Calu3 (cell line): ENCODE results near the gene RASGRP2. TPM values are rescaled to one million over a fixed set of nuclear protein-coding genes. Genes with fewer than 3 reads are reported as not detected.

ENCODE experiments used
- BruUV-seq: library from RNA; stranded (reverse); fragments of 400-500 nt; replicated peaks from 2 replicates; lab custom pipeline; 2021; lab: Mats Ljungman, UMichigan
- CTCF ChIA-PET: fragments of 300-600 bp; sonication (Branson Sonifier 250); formaldehyde crosslinking; loops from one replicate; lab custom pipeline; 2022; ENCODE audit warnings: antibody characterized with exemption; lab: Charles Lee
- DNase-seq: peaks from one replicate; pipeline ENCODE4 v3.0.0; 2022
- H3K27ac Mint-ChIP-seq: one replicate; pipeline ENCODE4 v1.8.0; 2022; ENCODE audit warnings: mixed read lengths; ENCODE audit not compliant: unreplicated experiment
- H3K27me3 Mint-ChIP-seq: one replicate; pipeline ENCODE4 v1.8.0; 2022; ENCODE audit warnings: mixed read lengths; ENCODE audit not compliant: unreplicated experiment
- H3K36me3 Mint-ChIP-seq: one replicate; pipeline ENCODE4 v1.8.0; 2022; ENCODE audit warnings: mild to moderate bottlenecking, moderate library complexity, mixed read lengths; ENCODE audit not compliant: insufficient read depth, unreplicated experiment
- H3K4me1 Mint-ChIP-seq: one replicate; pipeline ENCODE4 v1.8.0; 2022; ENCODE audit warnings: mild to moderate bottlenecking, low read depth, mixed read lengths; ENCODE audit not compliant: unreplicated experiment
- H3K4me3 Mint-ChIP-seq: one replicate; pipeline ENCODE4 v1.8.0; 2022; ENCODE audit warnings: mild to moderate bottlenecking, low read depth, moderate library complexity, mixed read lengths; ENCODE audit not compliant: unreplicated experiment
- H3K9me3 Mint-ChIP-seq: one replicate; pipeline ENCODE4 v1.8.0; 2022; ENCODE audit warnings: low read depth, mixed read lengths; ENCODE audit not compliant: unreplicated experiment
- intact Hi-C: fragments of 100-400 bp; cut with micrococcal nuclease; formaldehyde crosslinking; loops from one replicate; pipeline ENCODE4 v1.10.0; 2022; ENCODE audit not compliant: unreplicated experiment
- total RNA-seq: library from RNA; stranded (reverse); gene quantifications from 2 replicates; pipeline ENCODE4 v1.2.3, GENCODE V29; 2022
- TF ChIP-seq, protein P1 (sequence below): fragments of 200-600 bp; IDR thresholded peaks from one replicate; pipeline ENCODE4 v1.8.0; 2022; ENCODE audit warnings: antibody characterized with exemption; ENCODE audit not compliant: unreplicated experiment

The RASGRP2 gene
- total RNA-seq, 1 experiment from 2014 or later = not detected

DNA sequence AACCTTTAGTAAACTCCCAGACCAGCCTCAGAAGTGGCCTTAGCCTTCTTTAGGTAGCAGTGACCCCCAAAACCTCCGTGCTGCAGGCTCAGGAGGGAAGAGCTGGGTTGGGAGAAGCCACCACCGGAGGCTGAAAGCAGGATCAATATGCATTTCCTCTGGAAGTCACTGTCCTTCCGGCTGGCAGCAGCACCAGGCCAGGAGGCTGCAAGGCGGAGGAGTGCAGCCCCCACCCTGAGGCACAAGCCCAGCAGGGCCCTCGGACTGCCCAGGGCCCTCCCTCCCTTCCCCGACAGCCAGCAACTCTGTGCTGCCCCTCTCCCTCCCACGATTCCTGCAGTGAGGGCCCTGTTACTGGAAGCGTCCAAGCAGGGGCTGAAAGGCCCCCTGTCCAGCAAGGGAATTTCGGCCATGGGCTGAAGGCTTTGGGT lies 17.7 kb downstream of the RASGRP2 start:
- intact Hi-C loops = no loop called here
- Mint-ChIP-seq H3K4me1 (no peaks in the 10 kb centered on the region), H3K27me3 (peaks cover 97% of the 10 kb centered on the region), H3K4me3 (no peak overlapping the region), H3K36me3 (no peaks in the 10 kb centered on the region), H3K9me3 (no peaks in the 10 kb centered on the region), H3K27ac (no peak overlapping the region)
- CTCF ChIA-PET = no interaction called here
- no peak for DNase-seq
- TF ChIP-seq, protein P1, sequence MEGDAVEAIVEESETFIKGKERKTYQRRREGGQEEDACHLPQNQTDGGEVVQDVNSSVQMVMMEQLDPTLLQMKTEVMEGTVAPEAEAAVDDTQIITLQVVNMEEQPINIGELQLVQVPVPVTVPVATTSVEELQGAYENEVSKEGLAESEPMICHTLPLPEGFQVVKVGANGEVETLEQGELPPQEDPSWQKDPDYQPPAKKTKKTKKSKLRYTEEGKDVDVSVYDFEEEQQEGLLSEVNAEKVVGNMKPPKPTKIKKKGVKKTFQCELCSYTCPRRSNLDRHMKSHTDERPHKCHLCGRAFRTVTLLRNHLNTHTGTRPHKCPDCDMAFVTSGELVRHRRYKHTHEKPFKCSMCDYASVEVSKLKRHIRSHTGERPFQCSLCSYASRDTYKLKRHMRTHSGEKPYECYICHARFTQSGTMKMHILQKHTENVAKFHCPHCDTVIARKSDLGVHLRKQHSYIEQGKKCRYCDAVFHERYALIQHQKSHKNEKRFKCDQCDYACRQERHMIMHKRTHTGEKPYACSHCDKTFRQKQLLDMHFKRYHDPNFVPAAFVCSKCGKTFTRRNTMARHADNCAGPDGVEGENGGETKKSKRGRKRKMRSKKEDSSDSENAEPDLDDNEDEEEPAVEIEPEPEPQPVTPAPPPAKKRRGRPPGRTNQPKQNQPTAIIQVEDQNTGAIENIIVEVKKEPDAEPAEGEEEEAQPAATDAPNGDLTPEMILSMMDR = no peak
- no TSS peak for BruUV-seq

DNA sequence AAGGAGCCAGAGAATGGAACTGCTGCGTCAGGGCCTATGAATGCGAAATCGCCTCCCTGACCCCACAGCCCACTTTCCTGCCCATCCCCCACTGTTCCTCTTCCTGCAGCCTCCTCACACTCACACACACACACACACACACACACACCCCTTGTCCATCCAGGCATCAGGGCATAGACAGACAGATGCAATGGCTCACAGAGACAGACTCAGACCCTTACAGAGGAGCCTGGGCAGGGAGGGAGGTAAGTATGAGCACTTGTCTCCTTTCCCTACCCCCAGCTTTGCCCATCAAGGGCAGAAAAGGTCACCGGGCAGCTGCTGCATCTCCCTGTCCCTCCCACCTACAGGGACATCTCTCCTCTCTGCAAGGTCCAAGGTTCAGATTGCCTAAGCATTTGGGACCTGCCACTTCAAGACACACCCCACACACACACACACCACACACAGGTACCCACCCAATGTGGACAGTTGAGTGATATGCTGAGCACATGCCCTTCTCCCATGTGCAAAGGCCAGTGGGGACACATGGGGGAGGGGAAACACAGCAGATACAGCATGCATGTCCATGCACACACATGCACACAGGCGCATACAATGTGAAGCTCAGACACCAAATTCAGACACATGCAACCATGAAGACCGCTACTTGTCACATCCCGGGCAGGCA lies 18.9 kb downstream of the RASGRP2 start:
- Mint-ChIP-seq H3K27me3 (peaks cover 97% of the 10 kb centered on the region), H3K36me3 (no peaks in the 10 kb centered on the region), H3K4me3 (no peak overlapping the region), H3K9me3 (no peaks in the 10 kb centered on the region), H3K4me1 (no peaks in the 10 kb centered on the region), H3K27ac (no peak overlapping the region)
- no TSS peak for BruUV-seq
- CTCF ChIA-PET = interaction anchor here (0.6 to 0.9 kb wide), 3 partner anchors 10 to 1191 kb away, joined by 3 read pairs; no protein-coding TSS in a partner anchor
- TF ChIP-seq, protein P1 = no peak
- DNase-seq = no peak
- intact Hi-C loops = no loop called here

DNA sequence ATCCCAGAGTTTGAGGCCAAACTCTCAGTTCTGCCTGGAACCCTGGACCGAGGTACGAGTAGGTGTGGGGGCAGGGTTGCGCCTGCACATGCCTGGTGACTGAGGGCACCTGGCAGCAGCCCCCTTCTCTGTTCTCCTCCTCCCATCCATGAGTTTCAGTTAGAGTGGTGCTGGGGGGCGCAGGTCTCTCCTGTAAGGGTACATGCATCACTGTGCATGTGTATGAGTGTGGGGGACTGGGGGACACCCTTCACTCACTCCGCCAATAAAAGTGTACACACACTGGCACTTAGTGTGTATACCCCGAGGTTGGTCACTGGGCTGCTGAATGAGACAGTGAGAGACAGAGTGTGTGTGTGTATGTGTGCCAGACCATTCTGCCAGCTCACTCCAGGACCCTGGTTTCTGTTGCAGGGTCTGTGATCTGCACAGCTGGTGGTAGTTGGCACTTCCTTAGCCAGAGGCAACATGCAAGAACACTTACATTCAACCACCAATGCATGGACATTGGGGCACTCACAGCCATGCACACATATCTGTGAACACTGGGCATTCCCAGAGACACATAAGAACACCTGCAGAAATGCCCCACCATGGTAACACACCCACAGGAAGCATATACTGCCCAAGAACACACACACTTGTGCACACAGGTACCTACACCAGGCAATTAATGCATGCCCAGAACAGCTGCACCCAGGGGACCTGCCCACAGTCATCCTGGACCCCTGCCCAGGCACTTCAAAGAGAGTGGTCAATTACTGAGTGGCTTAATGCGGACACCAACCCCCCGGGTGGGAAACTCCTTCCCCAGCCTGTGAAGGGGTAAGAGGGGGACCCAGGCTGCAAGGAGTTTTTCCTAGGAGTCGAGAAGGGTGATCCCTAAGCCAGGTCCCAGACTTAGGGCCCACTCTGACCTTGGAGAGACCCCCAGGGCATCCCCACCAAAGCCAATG lies 19.8 kb downstream of the RASGRP2 start:
- TF ChIP-seq, protein P1 = no peak
- no peak overlapping the region for H3K4me3 Mint-ChIP-seq
- H3K4me1 Mint-ChIP-seq = no peaks in the 10 kb centered on the region
- BruUV-seq = no TSS peak
- no peaks in the 10 kb centered on the region for H3K9me3 Mint-ChIP-seq
- CTCF ChIA-PET = no interaction called here
- intact Hi-C loops = no loop called here
- no peaks in the 10 kb centered on the region for H3K36me3 Mint-ChIP-seq
- H3K27ac Mint-ChIP-seq = no peak overlapping the region
- no peak for DNase-seq
- peaks cover 97% of the 10 kb centered on the region for H3K27me3 Mint-ChIP-seq

DNA sequence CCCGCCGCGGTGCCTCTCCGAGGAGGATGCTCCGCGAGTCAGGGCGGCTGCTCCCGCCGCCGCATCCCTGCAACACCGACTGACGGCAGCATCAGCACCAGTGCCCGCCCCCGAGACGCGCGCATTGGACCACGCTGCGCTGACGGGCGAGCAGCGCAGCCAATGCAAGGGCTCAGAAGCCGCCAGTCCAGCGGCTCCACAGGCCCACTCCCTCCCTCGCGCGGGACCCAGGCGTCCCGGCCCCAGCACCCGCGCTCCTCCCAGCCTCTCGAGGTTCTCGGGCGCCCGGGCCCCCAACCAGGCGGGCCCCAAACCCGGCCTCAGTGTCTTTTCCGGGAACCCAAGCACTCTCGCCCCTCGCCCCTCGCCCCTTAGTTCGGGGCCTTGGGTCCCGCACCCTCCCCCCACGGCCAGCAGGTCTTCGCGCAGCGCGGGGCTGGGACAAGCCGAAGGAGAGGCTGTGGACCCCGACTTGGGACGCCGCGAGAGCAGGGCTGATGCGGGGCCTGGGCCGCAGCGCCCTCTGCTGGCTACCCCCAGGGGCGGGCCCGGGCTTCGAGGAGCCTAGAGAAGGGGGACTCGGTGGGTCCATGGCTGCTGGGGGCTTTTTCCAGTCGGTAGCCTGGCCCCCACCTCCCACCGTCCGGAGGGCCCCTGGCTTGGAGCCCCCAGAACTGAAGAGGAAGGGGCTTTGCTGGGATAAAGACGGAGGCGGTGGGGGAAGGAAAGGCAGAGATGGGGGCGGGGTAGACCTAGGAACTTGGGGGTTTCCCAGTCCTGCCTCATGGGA lies 20.6 kb downstream of the RASGRP2 start, which contains the start of gene NRXN2:
NRXN2 (minus strand) TSS at position 81 of the 790 bp plus-strand sequence. CDS start 9,498 bp downstream, outside the sequence.
- H3K27ac Mint-ChIP-seq = no peak within 1 kb of the TSS
- no peaks in the 10 kb centered on the region for H3K9me3 Mint-ChIP-seq
- intact Hi-C loops = no loop called here
- peak; percentile 77 for DNase-seq
- no TSS peak for BruUV-seq
- H3K4me1 Mint-ChIP-seq = no peaks in the 10 kb centered on the region
- peak within 1 kb of the TSS; percentile 33 for H3K4me3 Mint-ChIP-seq
- peaks cover 97% of the 10 kb centered on the region for H3K27me3 Mint-ChIP-seq
- CTCF ChIA-PET = no interaction called here
- TF ChIP-seq, protein P1 = peak; percentile 93
- H3K36me3 Mint-ChIP-seq = no peaks in the 10 kb centered on the region
